Suprapubic skin (tissue), 4 donors: ENCODE measurements around the gene PMPCB. TPM values are rescaled to one million over a fixed set of nuclear protein-coding genes. Genes with fewer than 3 reads are reported as not detected.
A peak's percentile ranks its signal among the peaks of the same experiment; 100 is the strongest.

ENCODE experiments used
- DNase-seq, 2 donors: peaks; one replicate each; pipeline ENCODE4 v3.0.0-alpha.2; 2019; ENCODE audit warnings: low spot score in 2 of 2
- H3K27ac ChIP-seq: fragments of 200-600 bp; sonication (generic); one replicate; pipeline ENCODE4 v1.5.1; 2019
- H3K27me3 ChIP-seq: fragments of 200-600 bp; sonication (generic); one replicate; pipeline ENCODE4 v1.5.1; 2019
- H3K36me3 ChIP-seq: fragments of 200-600 bp; sonication (generic); one replicate; pipeline ENCODE4 v1.5.1; 2019
- H3K4me1 ChIP-seq: fragments of 200-600 bp; sonication (generic); one replicate; pipeline ENCODE4 v1.5.1; 2019
- H3K4me3 ChIP-seq: fragments of 200-600 bp; sonication (generic); one replicate; pipeline ENCODE4 v1.5.1; 2019; ENCODE audit warnings: mild to moderate bottlenecking
- H3K9me3 ChIP-seq: fragments of 200-600 bp; sonication (generic); one replicate; pipeline ENCODE4 v1.5.1; 2019
- CTCF ChIP-seq, 2 donors: fragments of 200-600 bp in 1 of 2; fragments of 450-650 bp in 1 of 2; sonication (generic) in 1 of 2; IDR thresholded peaks; one replicate each; pipeline ENCODE4 v1.5.1; 2016 to 2019; ENCODE audit warnings: antibody characterized with exemption in 2 of 2, mild to moderate bottlenecking in 1 of 2, moderate library complexity in 1 of 2
- EP300 ChIP-seq: sonication (generic); formaldehyde crosslinking; IDR thresholded peaks from one replicate; pipeline ENCODE4 v1.6.1; 2017; ENCODE audit warnings: antibody characterized with exemption
- POLR2A ChIP-seq, 2 donors: fragments of 450-650 bp; IDR thresholded peaks; one replicate each; pipeline ENCODE4 v1.6.1; 2017; ENCODE audit warnings: antibody characterized with exemption in 2 of 2, mild to moderate bottlenecking in 2 of 2, moderate library complexity in 2 of 2
- POLR2AphosphoS5 ChIP-seq, 3 donors: sonication (generic); formaldehyde crosslinking; IDR thresholded peaks; one replicate each; pipeline ENCODE4 v1.6.1; 2017; ENCODE audit warnings: antibody characterized with exemption in 3 of 3
- WGBS: methylation state at CpG from one replicate; pipeline ENCODE4 v1.1.5; 2018; 5-methylcytosine and 5-hydroxymethylcytosine counted together
- total RNA-seq, 4 donors: library from RNA; depleted of rRNA; stranded (reverse); fragments of >200 nt; gene quantifications; one replicate each; pipeline ENCODE4 v1.1.0, GENCODE V29; 2016

Gene PMPCB
- total RNA-seq, 4 donors from 2014 or later = 38.9 to 61.3 (median 45.4) TPM

DNA sequence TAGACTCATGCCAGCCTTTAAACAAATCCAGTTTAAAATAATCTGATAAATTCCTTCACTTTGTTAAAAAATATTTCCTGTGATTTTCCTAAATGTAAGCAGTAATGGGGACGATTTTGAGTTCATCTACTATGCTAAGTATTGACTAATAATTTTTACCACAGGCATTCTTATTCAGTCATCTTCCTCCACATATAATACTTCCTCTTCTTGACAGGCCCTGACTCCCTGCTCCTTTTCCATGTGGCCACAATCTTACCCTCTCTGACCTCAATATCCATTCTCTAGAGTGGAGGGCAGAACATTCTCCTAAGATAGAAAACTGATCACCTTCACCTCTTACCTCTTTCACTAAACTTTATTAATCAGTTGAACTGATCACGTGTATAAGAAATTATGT is 39.5 kb downstream of the PMPCB start:
- H3K27me3 ChIP-seq = no peaks in the 10 kb centered on the region
- H3K36me3 ChIP-seq = peaks cover 72% of the 10 kb centered on the region
- H3K4me3 ChIP-seq = no peak overlapping the region
- WGBS = 94% methylated on average over 2 of the region's 2 CpGs
- H3K4me1 ChIP-seq = no peaks in the 10 kb centered on the region
- TF ChIP-seq CTCF (IDR thresholded peaks at IDR 0.05) (no peak), POLR2A (IDR thresholded peaks at IDR 0.05) (no peak), EP300 (no peak), POLR2AphosphoS5 (IDR thresholded peaks at IDR 0.05) (no peak)
- H3K27ac ChIP-seq = no peak overlapping the region
- no peaks in the 10 kb centered on the region for H3K9me3 ChIP-seq
- DNase-seq = no peak

- H3K4me3 ChIP-seq = no peak overlapping the region
- H3K27ac ChIP-seq = no peak overlapping the region
- no peak for DNase-seq
- H3K9me3 ChIP-seq = no peaks in the 10 kb centered on the region
- WGBS = 100% methylated on average over 2 of the region's 2 CpGs
- peaks cover 16% of the 10 kb centered on the region for H3K4me1 ChIP-seq
- TF ChIP-seq POLR2A (IDR thresholded peaks at IDR 0.05) = no peak
- TF ChIP-seq POLR2AphosphoS5 (IDR thresholded peaks at IDR 0.05) = no peak
- no peak for TF ChIP-seq CTCF (IDR thresholded peaks at IDR 0.05)
- no peak for TF ChIP-seq EP300
- no peaks in the 10 kb centered on the region for H3K27me3 ChIP-seq
- H3K36me3 ChIP-seq = peaks cover 66% of the 10 kb centered on the region
These were observed 41.6 kb downstream of the PMPCB start for GRCh38 chr7:103338864-103339263.

DNA sequence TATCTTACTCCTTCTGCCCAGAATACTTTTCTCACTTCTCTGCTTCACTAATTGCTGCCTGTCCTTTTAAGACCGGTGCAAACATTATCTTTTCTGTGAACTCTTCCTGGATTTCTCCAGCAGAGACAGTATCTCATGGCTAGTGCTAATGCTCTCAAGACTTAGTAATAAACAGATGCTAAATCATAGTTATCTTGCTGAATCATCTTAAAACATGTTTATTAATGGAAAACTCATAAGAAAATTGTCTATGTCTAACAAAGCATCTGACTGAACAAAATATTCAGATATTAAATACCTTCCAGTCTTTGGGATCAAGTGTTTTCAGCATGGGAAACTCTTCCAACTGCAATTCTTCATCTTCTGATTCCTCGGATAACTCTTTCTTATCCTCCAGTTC is 44.2 kb downstream of the PMPCB start:
- peaks cover 22% of the 10 kb centered on the region for H3K4me1 ChIP-seq
- no peak for DNase-seq

DNA sequence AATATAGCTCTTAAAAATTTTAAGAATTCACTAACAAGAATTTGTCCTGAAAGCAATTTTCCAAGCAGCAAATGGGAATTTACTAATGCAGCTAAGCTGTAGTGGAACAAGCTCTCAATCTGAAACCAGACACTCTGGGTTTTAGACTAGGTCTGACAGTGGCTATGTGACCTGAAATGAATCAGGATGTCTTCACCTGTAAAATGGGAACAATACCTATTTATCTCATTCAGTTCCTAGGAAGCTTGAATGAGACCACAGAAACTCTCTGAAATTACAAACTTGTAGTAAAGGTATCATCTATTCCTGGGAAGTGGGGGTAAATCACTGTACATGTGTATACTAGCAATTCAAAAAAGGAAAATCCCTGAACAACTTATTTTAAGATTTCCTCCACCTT is 46.1 kb downstream of the PMPCB start:
- Histone ChIP-seq H3K27ac (peak overlapping the region; percentile 87), H3K4me1 (peaks cover 30% of the 10 kb centered on the region), H3K4me3 (peak overlapping the region; percentile 89), H3K27me3 (no peaks in the 10 kb centered on the region), H3K36me3 (peaks cover 30% of the 10 kb centered on the region), H3K9me3 (no peaks in the 10 kb centered on the region)
- no peak for DNase-seq
- TF ChIP-seq CTCF (IDR thresholded peaks at IDR 0.05) (no peak), POLR2AphosphoS5 (IDR thresholded peaks at IDR 0.05) (no peak), POLR2A (IDR thresholded peaks at IDR 0.05) (no peak), EP300 (no peak)

More for the DNA sequence above, 44.2 kb downstream of the PMPCB start:
- no peaks in the 10 kb centered on the region for H3K27me3 ChIP-seq
- TF ChIP-seq CTCF (IDR thresholded peaks at IDR 0.05) (no peak), POLR2AphosphoS5 (IDR thresholded peaks at IDR 0.05) (no peak), POLR2A (IDR thresholded peaks at IDR 0.05) (no peak), EP300 (no peak)
- no peaks in the 10 kb centered on the region for H3K9me3 ChIP-seq
- 78% methylated on average over 2 of the region's 2 CpGs for WGBS
- no peak overlapping the region for H3K27ac ChIP-seq
- peaks cover 48% of the 10 kb centered on the region for H3K36me3 ChIP-seq
- no peak overlapping the region for H3K4me3 ChIP-seq

- Histone ChIP-seq H3K9me3 (no peaks in the 10 kb centered on the region), H3K27ac (peak overlapping the region; percentile 87), H3K36me3 (peaks cover 26% of the 10 kb centered on the region), H3K27me3 (no peaks in the 10 kb centered on the region), H3K4me3 (peak overlapping the region; percentile 89), H3K4me1 (peaks cover 35% of the 10 kb centered on the region)
- DNase-seq = peak in 1 of 2 donors; percentile 65
- TF ChIP-seq POLR2A (IDR thresholded peaks at IDR 0.05) = no peak
- no peak for TF ChIP-seq CTCF (IDR thresholded peaks at IDR 0.05)
- no peak for TF ChIP-seq POLR2AphosphoS5 (IDR thresholded peaks at IDR 0.05)
- TF ChIP-seq EP300 = no peak
- WGBS = under 1% methylated on average over 16 of the region's 26 CpGs
These were observed 46.7 kb downstream of the PMPCB start for GRCh38 chr7:103343758-103344452.
